HG03095 (cell line): ENCODE results near the gene STRN3.
"Not testable (repeated sequence)": the region's sequence is repeated elsewhere in the genome, so short reads cannot be mapped to it uniquely, and the experiment has no call there.

Experiments
- ATAC-seq: cut with Tn5 transposase; IDR thresholded peaks from one replicate; pipeline ENCODE4 v1.9.1; 2021; ENCODE audit warnings: moderate library complexity; ENCODE audit not compliant: unreplicated experiment

Gene STRN3, protein sequence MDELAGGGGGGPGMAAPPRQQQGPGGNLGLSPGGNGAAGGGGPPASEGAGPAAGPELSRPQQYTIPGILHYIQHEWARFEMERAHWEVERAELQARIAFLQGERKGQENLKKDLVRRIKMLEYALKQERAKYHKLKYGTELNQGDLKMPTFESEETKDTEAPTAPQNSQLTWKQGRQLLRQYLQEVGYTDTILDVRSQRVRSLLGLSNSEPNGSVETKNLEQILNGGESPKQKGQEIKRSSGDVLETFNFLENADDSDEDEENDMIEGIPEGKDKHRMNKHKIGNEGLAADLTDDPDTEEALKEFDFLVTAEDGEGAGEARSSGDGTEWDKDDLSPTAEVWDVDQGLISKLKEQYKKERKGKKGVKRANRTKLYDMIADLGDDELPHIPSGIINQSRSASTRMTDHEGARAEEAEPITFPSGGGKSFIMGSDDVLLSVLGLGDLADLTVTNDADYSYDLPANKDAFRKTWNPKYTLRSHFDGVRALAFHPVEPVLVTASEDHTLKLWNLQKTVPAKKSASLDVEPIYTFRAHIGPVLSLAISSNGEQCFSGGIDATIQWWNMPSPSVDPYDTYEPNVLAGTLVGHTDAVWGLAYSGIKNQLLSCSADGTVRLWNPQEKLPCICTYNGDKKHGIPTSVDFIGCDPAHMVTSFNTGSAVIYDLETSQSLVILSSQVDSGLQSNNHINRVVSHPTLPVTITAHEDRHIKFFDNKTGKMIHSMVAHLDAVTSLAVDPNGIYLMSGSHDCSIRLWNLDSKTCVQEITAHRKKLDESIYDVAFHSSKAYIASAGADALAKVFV

GRCh38 chr14:31026077-31026449 lies at the start of gene STRN3:
Gene STRN3 (minus strand): TSS chr14:31026379. CDS start chr14:31026185, 194 bp downstream.
- ATAC-seq = no peak

GRCh38 chr14:31075144-31075543 lies 49.0 kb upstream of the STRN3 start:
- ATAC-seq = no peak

GRCh38 chr14:31071151-31071550 lies 45.0 kb upstream of the STRN3 start:
- ATAC-seq = no peak

- ATAC-seq = no peak
Measured at GRCh38 chr14:31070431-31070830, 44.3 kb upstream of the STRN3 start.

GRCh38 chr14:31069343-31069742 lies 43.2 kb upstream of the STRN3 start:
- ATAC-seq = no peak

DNA sequence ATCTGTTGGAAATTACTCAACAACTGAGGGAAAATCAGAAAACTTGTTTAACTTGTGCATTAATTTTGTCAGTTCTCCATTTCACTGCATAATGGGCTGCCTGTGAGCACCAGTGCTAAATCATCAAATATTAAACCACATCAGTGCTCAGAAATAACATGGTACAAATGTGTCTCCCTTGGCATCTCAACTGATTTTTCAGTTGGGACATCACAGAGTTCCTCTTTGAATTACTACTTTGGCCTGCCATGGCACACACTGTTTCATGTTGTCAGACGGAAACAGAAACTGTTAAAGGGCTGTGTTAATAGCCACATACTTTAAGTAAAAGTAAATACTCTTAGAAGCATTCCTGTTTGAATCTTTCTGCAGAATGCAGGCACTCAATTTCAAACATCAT lies 42.1 kb upstream of the STRN3 start:
- no peak for ATAC-seq

DNA sequence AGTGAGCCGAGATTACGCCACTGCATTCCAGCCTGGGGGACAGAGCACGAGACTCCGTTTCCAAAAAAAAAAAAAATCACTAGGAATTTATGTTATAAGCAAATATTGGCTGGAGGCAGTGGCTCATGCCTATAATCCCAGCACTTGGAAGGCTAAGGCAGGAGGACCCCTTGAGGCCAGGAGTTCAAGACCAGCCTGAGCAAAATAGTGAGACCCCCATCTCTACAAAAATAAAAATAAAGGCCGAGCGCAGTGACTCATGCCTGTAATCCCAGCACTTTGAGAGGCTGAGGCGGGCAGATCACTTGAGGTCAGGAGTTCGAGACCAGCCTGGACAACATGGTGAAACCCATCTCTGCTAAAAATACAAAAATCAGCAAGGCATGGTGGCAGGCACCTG lies 36.7 kb upstream of the STRN3 start:
- not testable (repeated sequence) for ATAC-seq

GRCh38 chr14:31060253-31060875 lies 34.2 kb upstream of the STRN3 start:
- no peak for ATAC-seq

DNA sequence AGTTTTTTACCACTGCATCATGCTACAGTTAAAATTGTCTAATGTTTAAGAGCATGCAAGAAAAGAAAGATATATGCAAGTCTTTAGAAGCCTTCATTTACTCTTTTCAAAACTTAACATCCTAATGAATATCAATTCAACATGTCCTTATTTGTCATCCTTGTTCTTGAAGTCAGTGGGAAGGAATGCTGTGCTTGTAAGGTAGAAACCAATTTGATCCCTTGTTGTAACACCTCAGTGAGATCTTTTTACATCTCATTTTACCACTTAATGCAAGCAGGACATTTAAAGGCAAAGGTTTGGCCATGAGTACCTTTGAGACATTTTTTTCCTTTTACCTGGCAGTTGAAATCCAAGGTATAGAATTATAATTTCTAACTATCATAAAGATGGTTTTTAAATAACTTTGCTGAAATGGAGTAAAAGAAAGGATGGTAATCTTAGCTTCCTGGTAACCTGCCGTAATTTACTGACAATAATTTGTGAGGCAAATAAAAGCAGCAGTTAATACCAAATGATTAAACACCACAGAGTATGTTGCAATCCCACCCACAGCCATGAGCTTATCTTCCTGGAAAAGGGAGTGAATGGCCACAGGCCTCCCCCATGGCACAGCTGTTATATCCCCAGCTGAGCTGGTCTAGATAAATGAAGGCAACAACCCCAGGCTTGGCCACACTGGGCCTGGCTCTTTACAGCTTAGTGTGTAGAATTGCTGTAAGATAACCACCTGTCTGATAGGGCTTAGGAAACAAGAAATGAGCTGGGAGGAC lies 33.2 kb upstream of the STRN3 start:
- ATAC-seq = no peak

DNA sequence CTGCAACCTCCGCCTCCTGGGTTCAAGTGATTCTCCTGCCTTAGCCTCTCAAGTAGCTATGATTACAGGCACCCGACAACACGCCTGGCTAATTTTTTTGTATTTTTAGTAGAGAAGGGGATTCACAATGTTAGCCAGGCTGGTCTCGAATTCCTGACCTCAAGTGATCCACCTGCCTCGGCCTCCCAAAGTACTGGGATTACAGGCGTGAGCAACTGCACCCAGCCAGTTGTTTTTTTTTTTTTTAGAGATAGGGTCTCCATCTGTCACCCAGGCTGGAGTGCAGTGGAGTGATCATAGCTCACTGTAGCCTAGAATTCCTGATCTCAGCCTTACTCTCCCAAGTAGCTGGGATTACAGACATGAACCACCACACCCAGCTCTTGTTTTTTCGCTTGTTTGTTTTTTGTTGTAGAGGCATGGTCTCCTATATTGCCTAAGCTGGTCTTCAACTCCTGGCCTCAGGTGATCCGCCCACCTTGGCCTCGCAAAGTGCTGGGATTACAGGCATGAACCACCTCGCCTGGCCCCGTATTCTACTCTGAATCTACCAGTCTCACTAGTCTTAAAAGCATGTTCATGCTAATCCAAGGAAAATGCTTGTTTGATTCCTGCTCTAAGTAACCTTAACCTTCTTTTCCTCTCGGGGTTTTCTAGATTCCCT lies 31.7 kb upstream of the STRN3 start:
- no peak for ATAC-seq

DNA sequence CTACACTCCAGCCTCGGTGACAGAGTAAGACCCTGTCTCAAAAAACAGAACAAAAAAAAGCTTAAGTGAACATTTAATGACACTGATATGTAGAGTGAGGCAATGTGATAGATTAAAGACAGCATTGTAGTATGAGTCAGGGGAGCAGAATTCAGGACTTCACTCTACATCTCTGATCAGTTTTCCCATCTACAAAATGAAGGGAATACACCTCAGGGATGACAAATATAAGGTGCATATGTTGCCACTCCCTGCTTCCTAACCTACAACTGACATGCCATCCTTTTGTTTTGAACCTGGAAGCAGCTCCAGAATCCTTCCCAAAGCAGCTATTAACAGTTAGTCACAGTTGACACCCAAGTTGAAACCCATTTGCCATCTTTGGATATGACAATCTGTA lies 30.9 kb upstream of the STRN3 start:
- no peak for ATAC-seq

- ATAC-seq = not testable (repeated sequence)
Measured at GRCh38 chr14:31052905-31053586, 26.9 kb upstream of the STRN3 start.

DNA sequence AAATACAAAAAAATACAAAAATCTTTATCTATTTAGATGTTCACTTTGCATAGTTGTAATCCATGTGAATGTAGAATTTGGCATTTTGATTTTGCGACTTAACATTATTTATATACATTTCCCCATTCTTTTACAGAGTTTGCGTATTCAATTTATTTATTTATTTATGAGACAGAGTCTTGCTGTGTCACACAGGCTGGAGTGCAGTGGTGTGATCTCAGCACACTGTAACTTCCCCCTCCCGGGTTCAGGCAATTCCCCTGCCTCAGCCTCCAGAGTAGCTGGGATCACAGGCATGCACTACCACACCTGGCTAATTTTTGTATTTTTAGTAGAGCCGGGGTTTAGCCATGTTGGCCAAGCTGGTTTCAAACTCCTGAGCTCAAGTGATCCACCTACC lies 25.3 kb upstream of the STRN3 start:
- ATAC-seq = no peak

GRCh38 chr14:31051023-31051422 lies 24.8 kb upstream of the STRN3 start:
- no peak for ATAC-seq

- ATAC-seq = no peak
Measured at GRCh38 chr14:31047503-31047902, 21.3 kb upstream of the STRN3 start.

GRCh38 chr14:31045501-31046080 lies 19.4 kb upstream of the STRN3 start:
- ATAC-seq = no peak

DNA sequence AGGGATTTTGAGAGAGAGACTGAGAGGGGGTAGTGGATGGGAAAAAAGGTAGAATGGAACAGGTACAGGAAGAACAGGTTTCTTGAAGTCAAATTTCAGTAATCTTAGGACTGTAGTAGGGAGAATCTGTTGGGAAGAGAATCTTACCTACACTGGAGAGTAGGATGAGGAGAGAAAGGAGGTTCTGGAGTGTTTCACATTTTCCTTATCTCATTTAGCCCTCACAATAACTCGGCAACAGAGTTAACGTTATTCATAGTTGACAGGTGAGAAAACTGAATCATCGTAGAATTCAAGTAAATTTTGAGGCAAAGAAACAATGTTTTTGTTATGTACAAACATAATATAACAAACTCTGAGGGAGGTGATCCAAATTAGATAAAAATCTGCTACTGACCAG lies 17.2 kb upstream of the STRN3 start:
- ATAC-seq = no peak

DNA sequence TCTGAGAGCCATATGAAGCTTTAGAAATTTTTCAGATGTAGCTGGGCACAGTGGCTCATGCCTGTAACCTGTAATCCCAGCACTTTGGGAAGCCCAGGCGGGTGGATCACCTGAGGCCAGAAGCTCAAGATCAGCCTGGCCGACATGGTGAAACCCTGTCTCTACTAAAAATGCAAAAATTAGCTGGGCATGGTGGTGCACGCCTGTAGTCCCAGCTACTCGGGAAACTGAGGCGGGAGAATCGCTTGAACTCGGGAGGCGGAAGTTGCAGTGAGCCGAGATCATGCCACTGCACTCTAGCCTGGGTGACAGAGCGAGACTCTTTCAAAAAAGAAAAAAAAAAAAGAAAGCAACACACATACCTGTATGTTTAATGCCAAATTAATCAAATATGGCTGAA lies 16.7 kb upstream of the STRN3 start:
- ATAC-seq = not testable (repeated sequence)

DNA sequence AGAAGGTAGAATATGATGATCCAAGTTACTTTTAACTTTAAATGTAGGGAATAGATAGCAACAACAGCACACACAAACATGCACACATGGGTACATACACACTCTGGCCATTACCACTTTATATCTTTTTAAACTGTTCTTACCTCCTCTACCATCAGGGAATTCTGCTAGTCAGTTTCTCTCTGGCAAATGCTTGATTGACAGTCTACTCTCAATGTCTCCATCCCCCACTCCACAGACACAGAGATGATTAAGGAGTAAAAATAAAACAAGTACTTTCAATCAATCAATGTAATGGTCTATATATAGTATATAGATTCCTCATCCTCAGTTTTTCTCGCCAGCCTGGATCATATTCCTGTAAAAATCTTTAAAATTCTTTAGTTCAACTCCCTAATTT lies 16.1 kb upstream of the STRN3 start:
- ATAC-seq = no peak
